HepG2 (cell line): ENCODE data around the gene LGALS4. TPM values are rescaled to one million over a fixed set of nuclear protein-coding genes. Genes with fewer than 3 reads are reported as not detected.

ENCODE experiments used
- BHLHE40 ChIP-seq: IDR thresholded peaks from 2 replicates; pipeline ENCODE4 v1.6.1; 2011; ENCODE audit warnings: low read length, improper control_type of control experiment
- CBX1 ChIP-seq: IDR thresholded peaks from one replicate; pipeline ENCODE4 v1.6.1; 2016; ENCODE audit warnings: antibody characterized with exemption, low read depth
- CHCHD3 ChIP-seq: sonication (generic); formaldehyde crosslinking; IDR thresholded peaks from 2 replicates; pipeline ENCODE4 v1.8.0; 2022; ENCODE audit warnings: mild to moderate bottlenecking, missing genetic modification reagents, moderate library complexity
- ELK4 ChIP-seq: sonication (generic); formaldehyde crosslinking; IDR thresholded peaks from 2 replicates; pipeline ENCODE4 v1.9.0; 2021; ENCODE audit warnings: missing genetic modification reagents, borderline replicate concordance
- GABPA ChIP-seq, 2 experiments: IDR thresholded peaks; 2 replicates each; pipeline ENCODE4 v1.6.1; 2011 to 2016; ENCODE audit warnings: low read depth in 2 of 2, low read length in 1 of 2, missing biosample characterization in 1 of 2, missing genetic modification characterization in 1 of 2
- GATAD2A ChIP-seq: IDR thresholded peaks from 2 replicates; pipeline ENCODE4 v1.6.1; 2016
- HBP1 ChIP-seq: IDR thresholded peaks from 2 replicates; pipeline ENCODE4 v1.6.1; 2016; ENCODE audit warnings: low read depth, control low read depth
- HNF4G ChIP-seq, 2 experiments: sonication (generic) in 1 of 2; formaldehyde crosslinking in 1 of 2; IDR thresholded peaks; 2 replicates each; pipeline versions ENCODE4 v1.4.0 to v1.6.1; 2011 to 2020; ENCODE audit warnings: borderline replicate concordance in 2 of 2, low read depth in 2 of 2, mild to moderate bottlenecking in 2 of 2, low read length in 1 of 2, missing genetic modification reagents in 1 of 2, moderate library complexity in 1 of 2
- NKX3-1 ChIP-seq: sonication (generic); formaldehyde crosslinking; IDR thresholded peaks from 2 replicates; pipeline ENCODE4 v1.5.0; 2020; ENCODE audit warnings: missing genetic modification reagents
- PBX3 ChIP-seq: sonication (generic); formaldehyde crosslinking; IDR thresholded peaks from 2 replicates; pipeline ENCODE4 v1.8.1; 2023; ENCODE audit warnings: missing genetic modification reagents, inconsistent platforms, borderline replicate concordance
- THAP9 ChIP-seq: sonication (generic); formaldehyde crosslinking; IDR thresholded peaks from 2 replicates; pipeline ENCODE4; 2020; ENCODE audit warnings: missing genetic modification reagents, mild to moderate bottlenecking, borderline replicate concordance
- ZNF234 ChIP-seq: sonication (generic); formaldehyde crosslinking; conservative IDR thresholded peaks from 2 replicates; pipeline ENCODE4 v1.5.1; 2020; ENCODE audit warnings: mild to moderate bottlenecking, missing genetic modification reagents
- ZNF281 ChIP-seq: sonication (generic); formaldehyde crosslinking; IDR thresholded peaks from 2 replicates; pipeline ENCODE4 v1.4.0; 2020; ENCODE audit warnings: missing genetic modification reagents, borderline replicate concordance
- ZNF543 ChIP-seq: sonication (generic); formaldehyde crosslinking; IDR thresholded peaks from 2 replicates; pipeline ENCODE4 v1.4.0; 2020; ENCODE audit warnings: mild to moderate bottlenecking, missing genetic modification reagents
- ZNF552 ChIP-seq: sonication (generic); formaldehyde crosslinking; IDR thresholded peaks from 2 replicates; pipeline ENCODE4 v1.9.0; 2022; ENCODE audit warnings: missing genetic modification reagents, mild to moderate bottlenecking, borderline replicate concordance
- ZNF639 ChIP-seq: conservative IDR thresholded peaks from 2 replicates; pipeline ENCODE4 v1.6.1; 2018; ENCODE audit warnings: missing genetic modification reagents
- polyA plus RNA-seq, 8 experiments: library from polyadenylated mRNA; depleted of rRNA in 3 of 8; stranded (reverse) in 7 of 8; unstranded in 1 of 8; fragments of >200 nt; fragmentation: Illumina TruSeq in 4 of 8; extraction: Trizol in 4 of 8; gene quantifications; 2 replicates each; pipeline versions ENCODE4 v1.2.1 to v1.2.3, GENCODE V29; 2011 to 2016; ENCODE audit warnings: low read depth in 4 of 8, missing spikeins in 1 of 8, mixed read lengths in 1 of 8; ENCODE audit not compliant: insufficient read depth in 1 of 8
- total RNA-seq, 5 experiments: library from RNA; depleted of rRNA; stranded (reverse); fragments of >200 nt; fragmentation: Illumina TruSeq; extraction: Trizol; gene quantifications; 2 replicates each; pipeline ENCODE4 v1.2.3, GENCODE V29; 2016; ENCODE audit warnings: low read depth in 1 of 5

The LGALS4 gene
- total and polyA plus RNA-seq, 2 of the 13 experiments (the other 11 are each of a cell fraction or from before 2014, with no cell fraction given) = 0.24 to 0.71 TPM

- peak; percentile 94 for TF ChIP-seq ZNF281 (CRISPR knock-in tag)
- no peak for TF ChIP-seq PBX3 (CRISPR knock-in tag)
- no peak for TF ChIP-seq ZNF552
- TF ChIP-seq NKX3-1 (CRISPR knock-in tag) = no peak
- TF ChIP-seq GABPA (IDR thresholded peaks at IDR 0.05; ENCODE audit: low read depth, low read length) = peak; percentile 9; the same call in 1 of the 2 replicates
- TF ChIP-seq GABPA (CRISPR knock-in tag; IDR thresholded peaks at IDR 0.05; ENCODE audit: low read depth) = 0 out of 2 replicates have a peak, but pooled peaks have one; percentile 10
- TF ChIP-seq HNF4G (IDR thresholded peaks at IDR 0.05; ENCODE audit: borderline replicate concordance, low read depth, low read length) = no peak
- no peak for TF ChIP-seq HNF4G (CRISPR knock-in tag; IDR thresholded peaks at IDR 0.05; ENCODE audit: borderline replicate concordance, low read depth)
- TF ChIP-seq ZNF639 (CRISPR knock-in tag) = peak; percentile 86
- no peak for TF ChIP-seq CBX1
- TF ChIP-seq ZNF543 (CRISPR knock-in tag) = peak; percentile 80; the same call in 1 of the 2 replicates
- TF ChIP-seq THAP9 (CRISPR knock-in tag) = no peak
- TF ChIP-seq GATAD2A = peak; percentile 43; the same call in 1 of the 2 replicates
- TF ChIP-seq ZNF234 (CRISPR knock-in tag) = 0 out of 2 replicates have a peak, but pooled peaks have one; percentile 14
- TF ChIP-seq ELK4 (CRISPR knock-in tag) = peak; percentile 27; the same call in 1 of the 2 replicates
- TF ChIP-seq HBP1 (CRISPR knock-in tag) = 0 out of 2 replicates have a peak, but pooled peaks have one; percentile 37
- TF ChIP-seq BHLHE40 = peak; percentile 79
- no peak for TF ChIP-seq CHCHD3 (CRISPR knock-in tag)
These were observed 39.0 kb upstream of the LGALS4 start (continued) for GRCh38 chr19:38851622-38852230.
